Left kidney (tissue), 2 donors: ENCODE measurements around the gene PPL. TPM values are rescaled to one million over a fixed set of nuclear protein-coding genes. Genes with fewer than 3 reads are reported as not detected.

Source experiments
- DNase-seq: peaks from one replicate; pipeline ENCODE4 v3.0.0-alpha.2; 2013
- polyA plus RNA-seq: library from polyadenylated mRNA; unstranded; fragments of 120-200 nt; gene quantifications from one replicate; pipeline ENCODE4 v1.2.1, GENCODE V29; 2013; ENCODE audit not compliant: insufficient read length

Gene PPL
- polyA plus RNA-seq, 1 donor = 30.3 TPM

DNA sequence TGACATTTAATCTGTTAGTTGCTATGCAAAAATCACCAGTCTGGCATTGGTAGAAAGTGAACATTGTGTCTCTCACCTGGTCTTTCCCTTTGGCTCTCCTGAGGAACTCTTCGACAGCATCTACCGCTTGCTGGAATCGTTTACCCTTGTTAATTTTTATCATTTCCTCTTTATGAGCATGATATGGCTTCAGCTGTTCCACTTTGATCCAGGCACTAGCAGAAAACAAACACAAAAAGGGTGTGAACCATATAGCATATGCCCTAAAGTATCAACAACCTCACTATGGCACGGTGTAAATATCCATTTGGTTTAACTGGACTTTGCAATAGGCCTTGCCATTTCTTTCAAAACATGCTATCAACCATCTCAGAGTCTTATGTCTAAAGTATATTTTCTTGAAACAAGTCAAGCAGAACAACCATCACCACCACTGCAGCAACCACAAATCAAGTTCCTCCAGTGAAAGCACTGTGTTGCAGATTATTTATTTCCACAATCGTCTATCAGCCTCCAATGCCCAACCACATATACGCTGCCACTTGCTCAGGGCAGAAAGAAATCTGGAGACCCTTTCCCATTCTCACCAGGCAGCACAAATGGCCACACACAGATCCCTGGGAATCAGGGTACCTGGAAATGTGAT lies 104.1 kb downstream of the PPL start:
- no peak for DNase-seq

Other genes starting within 250 kb of the PPL start
- 32.5 TPM for gene NUDT16L1, start 243.6 kb downstream of the PPL start, polyA plus RNA-seq
- 32.4 TPM for gene ANKS3, start 202.9 kb downstream of the PPL start, polyA plus RNA-seq
- 2.2 TPM for gene DNAAF8, start 202.6 kb downstream of the PPL start, polyA plus RNA-seq
- gene ZNF500, start 170.0 kb downstream of the PPL start, polyA plus RNA-seq = 14.3 TPM
- 0.57 TPM for gene SEPTIN12, start 148.8 kb downstream of the PPL start, polyA plus RNA-seq
- 5.8 TPM for gene SMIM22, start 141.8 kb downstream of the PPL start, polyA plus RNA-seq
- 26.3 TPM for gene ROGDI, start 134.5 kb downstream of the PPL start, polyA plus RNA-seq
- gene GLYR1, start 89.9 kb downstream of the PPL start, polyA plus RNA-seq = 163 TPM
- gene UBN1, start 89.7 kb downstream of the PPL start, polyA plus RNA-seq = 39.1 TPM
- 0.12 TPM for gene SEC14L5, start 21.2 kb upstream of the PPL start, polyA plus RNA-seq
- gene NAGPA, start 96.8 kb upstream of the PPL start, polyA plus RNA-seq = 12.2 TPM
- 3.3 TPM for gene C16orf89, start 128.8 kb upstream of the PPL start, polyA plus RNA-seq
- 23.5 TPM for gene ALG1, start 134.7 kb upstream of the PPL start, polyA plus RNA-seq
- 14.4 TPM for gene EEF2KMT, start 160.6 kb upstream of the PPL start, polyA plus RNA-seq